Breast epithelium (tissue), 4 donors: ENCODE results near the gene ACTR1B. TPM values are rescaled to one million over a fixed set of nuclear protein-coding genes. Genes with fewer than 3 reads are reported as not detected.
A peak's percentile ranks its signal among the peaks of the same experiment; 100 is the strongest.

Source experiments
- DNase-seq, 2 donors: peaks; one replicate each; pipeline ENCODE4 v3.0.0-alpha.2; 2019; ENCODE audit warnings: low spot score in 2 of 2
- H3K27ac ChIP-seq, 2 donors: fragments of 200-600 bp; sonication (generic) in 1 of 2; one replicate each; pipeline ENCODE4 v1.5.1; 2016 to 2019; ENCODE audit warnings: mild to moderate bottlenecking in 1 of 2
- H3K27me3 ChIP-seq, 2 donors: fragments of 200-600 bp; sonication (generic) in 1 of 2; one replicate each; pipeline versions ENCODE4 v1.5.1 to v1.6.0; 2017 to 2019; ENCODE audit warnings: control low read depth in 1 of 2, mild to moderate bottlenecking in 1 of 2
- H3K36me3 ChIP-seq: fragments of 200-600 bp; one replicate; pipeline ENCODE4 v1.5.1; 2019
- H3K4me1 ChIP-seq, 2 donors: fragments of 200-600 bp; sonication (generic); one replicate each; pipeline ENCODE4 v1.5.1; 2016 to 2019; ENCODE audit warnings: control low read depth in 1 of 2
- H3K4me3 ChIP-seq, 3 donors: fragments of 200-600 bp; sonication (generic); 1 replicate in 2 of 3; 2 replicates in 1 of 3; pipeline ENCODE4 v1.5.1; 2016 to 2019; ENCODE audit warnings: mild to moderate bottlenecking in 3 of 3, moderate library complexity in 2 of 3
- H3K9me3 ChIP-seq, 2 donors: fragments of 200-600 bp; sonication (generic) in 1 of 2; one replicate each; pipeline ENCODE4 v1.5.1; 2016 to 2019; ENCODE audit warnings: control low read depth in 1 of 2
- CTCF ChIP-seq, 3 donors: fragments of 450-650 bp; IDR thresholded peaks; one replicate each; pipeline ENCODE4 v1.5.1; 2016 to 2017; ENCODE audit warnings: antibody characterized with exemption in 3 of 3, mild to moderate bottlenecking in 3 of 3, moderate library complexity in 3 of 3
- POLR2A ChIP-seq: fragments of 450-650 bp; IDR thresholded peaks from one replicate; pipeline ENCODE4 v1.6.1; 2016; ENCODE audit warnings: antibody characterized with exemption, mild to moderate bottlenecking, moderate library complexity
- POLR2AphosphoS5 ChIP-seq, 3 donors: sonication (generic); formaldehyde crosslinking; IDR thresholded peaks; one replicate each; pipeline ENCODE4 v1.6.1; 2017; ENCODE audit warnings: antibody characterized with exemption in 3 of 3
- intact Hi-C: fragments of 100-400 bp; cut with DNase I; formaldehyde crosslinking; loops from one replicate; pipeline ENCODE4 v1.15.1; 2023; ENCODE audit warnings: low total_unique reads
- total RNA-seq, 3 donors: library from RNA; depleted of rRNA; stranded (reverse); fragments of >200 nt; gene quantifications; one replicate each; pipeline ENCODE4 v1.1.0, GENCODE V29; 2016

The ACTR1B gene
- total RNA-seq, 3 donors from 2014 or later: 59.6 to 74.6 (median 61.9) TPM

- Histone ChIP-seq H3K4me3 (no peak overlapping the region), H3K4me1 (no peaks in the 10 kb centered on the region), H3K27ac (no peak overlapping the region), H3K9me3 (peaks cover 7 to 11% of the 10 kb centered on the region in 2 donors), H3K36me3 (peaks cover 13% of the 10 kb centered on the region), H3K27me3 (no peaks in the 10 kb centered on the region)
- DNase-seq: no peak
- intact Hi-C loops: no loop called here
- TF ChIP-seq POLR2A (no peak), POLR2AphosphoS5 (IDR thresholded peaks at IDR 0.05) (no peak), CTCF (IDR thresholded peaks at IDR 0.05) (no peak)
Measured at GRCh38 chr2:97654309-97654708, 9.5 kb downstream of the ACTR1B start.

DNA sequence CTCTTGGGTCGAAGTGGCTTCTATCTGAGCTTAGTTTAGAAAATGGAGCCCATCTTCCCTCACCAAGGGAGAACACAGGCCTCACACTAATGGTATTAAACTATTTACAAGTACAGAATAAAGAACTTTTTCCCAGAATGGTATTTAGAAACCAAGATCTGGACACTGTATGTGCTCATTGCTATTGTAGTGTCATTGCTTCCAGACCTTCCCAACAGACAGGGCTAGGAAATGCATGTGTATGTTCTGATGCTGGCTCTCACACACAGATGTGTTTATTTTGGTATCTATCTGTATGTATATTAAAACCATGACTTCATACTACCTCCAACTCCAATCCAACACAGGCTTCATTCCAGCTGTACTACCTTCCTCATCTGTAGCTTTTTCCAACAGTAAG is 10.0 kb downstream of the ACTR1B start:
- DNase-seq: no peak
- Histone ChIP-seq H3K4me3 (no peak overlapping the region), H3K27me3 (no peaks in the 10 kb centered on the region), H3K4me1 (no peaks in the 10 kb centered on the region), H3K9me3 (peaks cover 7 to 11% of the 10 kb centered on the region in 2 donors), H3K27ac (no peak overlapping the region), H3K36me3 (peaks cover 9% of the 10 kb centered on the region)
- intact Hi-C loops: no loop called here
- no peak for TF ChIP-seq POLR2AphosphoS5 (IDR thresholded peaks at IDR 0.05)
- no peak for TF ChIP-seq POLR2A
- no peak for TF ChIP-seq CTCF (IDR thresholded peaks at IDR 0.05)

DNA sequence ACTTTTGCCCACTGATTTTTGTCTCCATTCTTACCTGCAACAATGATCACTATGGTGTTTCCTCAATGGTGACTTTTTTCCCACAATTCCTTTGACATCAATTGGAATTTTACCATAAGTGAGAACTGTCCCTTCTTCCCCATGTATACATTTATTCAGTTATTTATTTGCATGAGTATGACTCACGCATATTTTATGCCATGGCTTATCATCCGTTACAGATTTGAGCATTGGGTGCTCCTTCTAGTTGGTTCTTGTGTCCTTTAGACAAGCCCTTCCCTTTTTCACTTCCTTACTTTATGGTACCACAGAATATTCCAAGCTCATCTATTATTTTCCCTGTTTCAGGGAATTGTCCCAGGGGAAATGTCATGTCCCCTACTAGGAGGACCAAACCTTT is 10.4 kb downstream of the ACTR1B start:
- Histone ChIP-seq H3K27ac (no peak overlapping the region), H3K36me3 (peaks cover 8% of the 10 kb centered on the region), H3K4me1 (no peaks in the 10 kb centered on the region), H3K9me3 (peaks cover 7 to 11% of the 10 kb centered on the region in 2 donors), H3K27me3 (no peaks in the 10 kb centered on the region), H3K4me3 (no peak overlapping the region)
- intact Hi-C loops: no loop called here
- DNase-seq: no peak
- TF ChIP-seq POLR2A: no peak
- TF ChIP-seq CTCF (IDR thresholded peaks at IDR 0.05): no peak
- TF ChIP-seq POLR2AphosphoS5 (IDR thresholded peaks at IDR 0.05): no peak

DNA sequence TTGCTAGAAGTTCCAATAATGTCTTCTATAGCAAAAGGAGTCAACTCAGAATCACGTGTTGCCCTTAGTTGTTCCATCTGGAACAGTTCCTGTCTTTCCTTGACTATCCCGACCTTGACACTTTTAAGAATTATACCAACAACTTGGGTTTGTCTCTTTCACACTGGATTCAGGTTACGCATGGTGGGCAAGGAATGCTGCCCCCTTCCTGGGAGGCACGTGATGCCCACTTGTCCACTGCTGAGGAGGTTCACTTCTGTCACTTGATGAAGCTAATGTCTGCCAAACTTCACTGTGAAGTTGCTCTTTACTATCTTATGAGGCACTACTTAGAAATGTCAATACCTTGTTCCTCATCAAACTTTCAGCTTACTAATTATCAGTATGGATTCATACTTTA is 12.7 kb downstream of the ACTR1B start:
- no peak for DNase-seq
- Histone ChIP-seq H3K36me3 (peaks cover 8% of the 10 kb centered on the region), H3K4me1 (no peaks in the 10 kb centered on the region), H3K27me3 (no peaks in the 10 kb centered on the region), H3K27ac (no peak overlapping the region), H3K9me3 (peaks cover 7 to 11% of the 10 kb centered on the region in 2 donors), H3K4me3 (no peak overlapping the region)
- TF ChIP-seq POLR2AphosphoS5 (IDR thresholded peaks at IDR 0.05): no peak
- no peak for TF ChIP-seq CTCF (IDR thresholded peaks at IDR 0.05)
- intact Hi-C loops: no loop called here

DNA sequence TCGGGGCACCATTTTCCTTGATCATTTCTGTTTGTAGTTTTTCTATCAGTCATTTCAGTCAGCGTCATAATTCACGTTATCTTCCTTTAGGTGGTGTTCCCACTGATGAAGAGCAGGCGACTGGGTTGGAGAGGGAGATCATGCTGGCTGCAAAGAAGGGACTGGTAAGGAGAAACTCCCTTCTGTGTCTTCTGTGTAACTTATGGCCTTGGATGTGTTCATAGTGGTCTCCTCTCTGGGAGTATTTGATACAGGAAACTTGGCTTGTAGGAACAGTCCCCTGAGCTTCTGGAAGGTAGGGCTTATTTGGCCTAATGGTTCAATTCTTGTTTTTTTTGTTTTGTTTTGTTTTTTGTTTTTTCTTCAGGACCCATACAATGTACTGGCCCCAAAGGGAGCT is 16.9 kb downstream of the ACTR1B start:
- DNase-seq: no peak
- H3K9me3 ChIP-seq: no peaks in the 10 kb centered on the region
- H3K27me3 ChIP-seq: no peaks in the 10 kb centered on the region
- peak overlapping the region; percentile 93 to 99 (median 97) for H3K4me3 ChIP-seq
- no peaks in the 10 kb centered on the region for H3K36me3 ChIP-seq
- intact Hi-C loops: loop anchor here (10.0 kb wide), 1 partner anchor 828 kb away; no protein-coding TSS in a partner anchor
- H3K4me1 ChIP-seq: peaks cover 0 to 5% of the 10 kb centered on the region in 2 donors
- TF ChIP-seq CTCF (IDR thresholded peaks at IDR 0.05) (no peak), POLR2A (no peak), POLR2AphosphoS5 (IDR thresholded peaks at IDR 0.05) (no peak)
- H3K27ac ChIP-seq: peak overlapping the region in 1 of 2 donors; percentile 95
